Activated T-cell treated with anti-CD3 and anti-CD28 coated beads for 4 hours (primary cell): ENCODE measurements around the gene CCDC178.
"Not testable (repeated sequence)": the region's sequence is repeated elsewhere in the genome, so short reads cannot be mapped to it uniquely, and the experiment has no call there.

Experiments used
- DNase-seq: peaks from one replicate; pipeline ENCODE4 v3.0.0-alpha.2; 2020

CCDC178 gene

GRCh38 chr18:33440060-33441043 is at the start of gene CCDC178:
CCDC178 (minus strand) TSS chr18:33440721; CDS start chr18:33412088, 28,633 bp downstream.
- no peak for DNase-seq

GRCh38 chr18:33483908-33484307 is 43.4 kb upstream of the CCDC178 start:
- no peak for DNase-seq

GRCh38 chr18:33472509-33472908 is 32.0 kb upstream of the CCDC178 start:
- no peak for DNase-seq

GRCh38 chr18:33470216-33470615 is 29.7 kb upstream of the CCDC178 start:
- no peak for DNase-seq

GRCh38 chr18:33469699-33470098 is 29.2 kb upstream of the CCDC178 start:
- no peak for DNase-seq

GRCh38 chr18:33467531-33467930 is 27.0 kb upstream of the CCDC178 start:
- no peak for DNase-seq

- no peak for DNase-seq
Measured at GRCh38 chr18:33466822-33467221, 26.3 kb upstream of the CCDC178 start.

- DNase-seq: no peak
Measured at GRCh38 chr18:33460681-33461080, 20.2 kb upstream of the CCDC178 start.

- no peak for DNase-seq
Measured at GRCh38 chr18:33459612-33460011, 19.1 kb upstream of the CCDC178 start.

- DNase-seq: no peak
Measured at GRCh38 chr18:33446604-33447003, 6.1 kb upstream of the CCDC178 start.

GRCh38 chr18:33444709-33445108 is 4.2 kb upstream of the CCDC178 start:
- DNase-seq: no peak

GRCh38 chr18:33432857-33433256 is 7.7 kb downstream of the CCDC178 start:
- no peak for DNase-seq

GRCh38 chr18:33427549-33427948 is 13.0 kb downstream of the CCDC178 start:
- DNase-seq: no peak

GRCh38 chr18:33424266-33424946 is 16.1 kb downstream of the CCDC178 start:
- DNase-seq: no peak

GRCh38 chr18:33421225-33421624 is 19.3 kb downstream of the CCDC178 start:
- no peak for DNase-seq

- no peak for DNase-seq
Measured at GRCh38 chr18:33404244-33404873, 36.2 kb downstream of the CCDC178 start.

GRCh38 chr18:33398939-33399338 is 41.6 kb downstream of the CCDC178 start:
- not testable (repeated sequence) for DNase-seq

GRCh38 chr18:33375829-33376228 is 64.7 kb downstream of the CCDC178 start:
- no peak for DNase-seq

GRCh38 chr18:33372442-33372841 is 68.1 kb downstream of the CCDC178 start:
- DNase-seq: no peak

GRCh38 chr18:33369711-33370449 is 70.6 kb downstream of the CCDC178 start:
- no peak for DNase-seq

- DNase-seq: no peak
Measured at GRCh38 chr18:33356735-33357134, 83.8 kb downstream of the CCDC178 start.

- no peak for DNase-seq
Measured at GRCh38 chr18:33355756-33356155, 84.8 kb downstream of the CCDC178 start.

- no peak for DNase-seq
Measured at GRCh38 chr18:33355263-33355662, 85.3 kb downstream of the CCDC178 start.
